Effector memory CD4-positive, alpha-beta T cell (primary cell): Measurements from ENCODE around the gene CADPS.

ENCODE experiments used
- DNase-seq, 3 donors: peaks; one replicate each; pipeline ENCODE4 v3.0.0-alpha.2; 2020
- H3K27ac ChIP-seq: 2 replicates; pipeline ENCODE4 v1.7.0; 2013; ENCODE audit warnings: mild to moderate bottlenecking, low read length, moderate library complexity; ENCODE audit not compliant: insufficient read depth, poor library complexity, severe bottlenecking
- H3K27me3 ChIP-seq: replicated peaks from 2 replicates; pipeline ENCODE4 v1.7.0; 2013; ENCODE audit warnings: mild to moderate bottlenecking, low read length; ENCODE audit not compliant: insufficient read depth, control insufficient read depth, poor library complexity, severe bottlenecking
- H3K36me3 ChIP-seq: 2 replicates; pipeline ENCODE4 v1.7.0; 2013; ENCODE audit warnings: mild to moderate bottlenecking, low read length, moderate library complexity; ENCODE audit not compliant: control insufficient read depth, insufficient read depth
- H3K4me1 ChIP-seq: 2 replicates; pipeline ENCODE4 v1.7.0; 2013; ENCODE audit warnings: low read length, mild to moderate bottlenecking; ENCODE audit not compliant: control insufficient read depth, insufficient read depth, poor library complexity, severe bottlenecking
- H3K4me3 ChIP-seq: 2 replicates; pipeline ENCODE4 v1.7.0; 2013; ENCODE audit warnings: low read length, low read depth, mild to moderate bottlenecking; ENCODE audit not compliant: insufficient read depth, poor library complexity, severe bottlenecking
- H3K9me3 ChIP-seq: 2 replicates; pipeline ENCODE4 v1.7.0; 2013; ENCODE audit warnings: mild to moderate bottlenecking, low read length, moderate library complexity; ENCODE audit not compliant: control insufficient read depth

The CADPS gene

GRCh38 chr3:62378921-62379320 is 496.3 kb downstream of the CADPS start:
- no peaks in the 10 kb centered on the region for H3K4me1 ChIP-seq
- no peak for DNase-seq
- no peak overlapping the region for H3K4me3 ChIP-seq
- H3K36me3 ChIP-seq = no peaks in the 10 kb centered on the region
- H3K27me3 ChIP-seq = peaks cover 12% of the 10 kb centered on the region
- no peaks in the 10 kb centered on the region for H3K9me3 ChIP-seq
- H3K27ac ChIP-seq = no peak overlapping the region

DNA sequence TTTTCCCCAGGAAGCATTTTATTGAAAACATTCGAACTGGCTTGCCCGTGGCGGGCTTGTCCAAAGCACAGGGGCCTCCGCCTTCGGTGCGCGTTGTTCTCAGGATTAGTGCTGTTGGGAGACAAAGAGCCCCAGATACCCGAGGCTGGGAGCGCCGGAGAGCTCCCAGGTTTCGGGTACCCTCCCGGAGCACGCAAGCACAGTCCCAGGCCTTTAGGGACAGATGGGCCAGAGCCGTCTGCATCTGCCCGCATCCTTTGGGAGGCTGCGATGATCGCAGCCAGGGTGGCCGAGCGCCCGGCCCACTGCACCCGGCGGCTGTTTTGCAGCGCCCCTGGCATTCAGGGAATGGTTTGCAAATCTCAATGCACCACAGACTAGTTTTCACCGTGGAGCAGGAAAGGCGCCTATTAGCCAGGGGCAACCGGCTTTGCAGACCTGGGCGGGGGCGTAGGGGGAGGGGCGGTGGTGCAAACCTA is 496.9 kb downstream of the CADPS start:
- DNase-seq = no peak
- Histone ChIP-seq H3K4me1 (no peaks in the 10 kb centered on the region), H3K9me3 (no peaks in the 10 kb centered on the region), H3K27me3 (peaks cover 12% of the 10 kb centered on the region), H3K4me3 (no peak overlapping the region), H3K36me3 (no peaks in the 10 kb centered on the region), H3K27ac (no peak overlapping the region)

- Histone ChIP-seq H3K27ac (no peak overlapping the region), H3K27me3 (peaks cover 12% of the 10 kb centered on the region)
- DNase-seq = no peak
These were observed 498.0 kb downstream of the CADPS start for GRCh38 chr3:62376906-62377877.

DNA sequence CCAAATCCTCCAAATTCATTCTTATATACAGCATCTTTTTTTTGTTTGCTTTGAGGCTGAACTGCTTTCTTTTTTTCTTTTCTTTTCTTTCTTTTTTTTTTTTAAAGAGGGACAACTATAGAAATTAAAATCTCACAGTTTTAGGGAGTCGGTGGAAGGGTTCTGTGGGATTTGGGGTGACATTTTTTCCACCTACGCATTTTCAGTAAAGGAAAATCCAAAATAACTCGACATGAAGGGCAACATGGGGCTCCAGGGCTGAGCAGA is 498.8 kb downstream of the CADPS start:
- Histone ChIP-seq H3K9me3 (no peaks in the 10 kb centered on the region), H3K4me1 (no peaks in the 10 kb centered on the region), H3K27ac (no peak overlapping the region), H3K36me3 (no peaks in the 10 kb centered on the region), H3K4me3 (no peak overlapping the region), H3K27me3 (peaks cover 12% of the 10 kb centered on the region)
- no peak for DNase-seq

More at GRCh38 chr3:62376906-62377877, 498.0 kb downstream of the CADPS start:
- H3K9me3 ChIP-seq = no peaks in the 10 kb centered on the region
- H3K4me1 ChIP-seq = no peaks in the 10 kb centered on the region
- no peak overlapping the region for H3K4me3 ChIP-seq
- no peaks in the 10 kb centered on the region for H3K36me3 ChIP-seq

DNA sequence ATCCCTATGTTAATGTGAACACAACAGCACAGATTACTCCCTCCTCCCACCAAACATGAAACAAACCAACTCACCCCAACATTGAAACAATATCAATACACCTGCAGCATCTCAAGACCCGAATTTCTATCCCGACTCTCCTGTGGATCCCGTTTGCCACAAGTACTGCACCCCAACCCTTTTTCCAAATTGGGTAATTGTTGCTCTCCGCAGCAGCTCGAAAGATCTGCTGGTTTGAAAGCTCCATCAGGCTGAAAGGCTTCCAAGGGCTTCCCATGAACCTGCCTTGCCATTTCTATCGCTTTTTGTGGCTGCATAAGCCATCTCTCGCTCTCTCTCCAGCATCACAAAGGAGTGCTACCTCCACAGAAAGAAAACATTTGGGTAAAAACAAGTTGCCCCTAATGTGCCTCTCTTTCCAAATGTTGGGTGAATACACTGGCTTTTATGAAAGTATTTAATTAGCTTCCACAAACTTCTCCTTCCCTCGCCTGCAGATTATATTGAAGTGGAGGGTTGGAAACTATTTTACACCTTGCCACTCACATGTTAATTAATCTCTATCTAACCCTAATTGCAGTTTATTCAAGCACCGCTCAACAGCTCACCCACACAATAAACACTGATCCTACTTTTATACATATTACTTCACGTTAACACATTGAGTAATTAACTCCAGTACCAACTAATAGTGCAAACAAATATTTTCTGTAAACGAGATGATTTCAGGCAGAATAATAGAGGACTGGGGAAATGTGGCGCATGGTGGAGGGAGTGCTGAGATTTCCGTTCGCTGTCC is 499.4 kb downstream of the CADPS start:
- H3K4me3 ChIP-seq = no peak overlapping the region
- no peaks in the 10 kb centered on the region for H3K4me1 ChIP-seq
- H3K27ac ChIP-seq = no peak overlapping the region
- no peaks in the 10 kb centered on the region for H3K9me3 ChIP-seq
- DNase-seq = no peak
- H3K27me3 ChIP-seq = peaks cover 12% of the 10 kb centered on the region
- no peaks in the 10 kb centered on the region for H3K36me3 ChIP-seq

GRCh38 chr3:62374341-62375218 is 500.6 kb downstream of the CADPS start:
- H3K9me3 ChIP-seq = no peaks in the 10 kb centered on the region
- H3K27me3 ChIP-seq = peaks cover 12% of the 10 kb centered on the region
- H3K4me1 ChIP-seq = no peaks in the 10 kb centered on the region
- DNase-seq = no peak
- no peak overlapping the region for H3K27ac ChIP-seq
- no peaks in the 10 kb centered on the region for H3K36me3 ChIP-seq
- no peak overlapping the region for H3K4me3 ChIP-seq

DNA sequence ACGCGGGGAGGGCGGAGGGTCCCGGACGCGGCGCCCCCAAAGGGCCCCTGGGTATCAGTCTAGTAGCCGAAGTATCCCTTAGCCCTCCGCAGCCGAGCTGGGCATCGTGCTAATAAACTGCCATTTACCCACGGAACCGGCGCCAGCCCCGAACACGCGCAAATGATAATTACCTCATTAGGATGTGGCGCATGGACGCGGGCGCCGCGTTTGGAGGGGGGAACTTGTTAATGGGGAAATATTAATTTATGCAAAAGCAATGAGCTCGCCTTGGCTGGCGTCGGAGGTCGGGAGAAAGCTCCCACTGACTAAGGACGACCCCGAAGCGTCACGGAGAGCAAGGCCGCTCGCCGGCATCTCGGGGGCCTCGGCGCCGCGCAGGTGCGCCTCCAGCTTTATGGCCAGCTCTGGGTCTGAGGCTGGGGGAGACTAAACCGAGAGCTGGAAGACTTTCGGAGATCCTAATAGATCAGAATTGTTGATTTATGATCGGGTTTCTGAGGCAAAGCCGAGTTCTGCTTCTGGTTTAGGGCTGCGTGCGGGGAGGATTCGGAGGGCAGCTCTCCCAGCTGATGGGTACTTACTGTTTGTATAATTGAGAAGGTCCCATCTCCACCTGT is 501.4 kb downstream of the CADPS start:
- no peak overlapping the region for H3K27ac ChIP-seq
- no peaks in the 10 kb centered on the region for H3K9me3 ChIP-seq
- H3K4me1 ChIP-seq = no peaks in the 10 kb centered on the region
- no peak for DNase-seq
- H3K4me3 ChIP-seq = no peak overlapping the region
- H3K36me3 ChIP-seq = no peaks in the 10 kb centered on the region
- H3K27me3 ChIP-seq = peaks cover 12% of the 10 kb centered on the region

GRCh38 chr3:62373215-62373614 is 502.0 kb downstream of the CADPS start, which contains the start of gene FEZF2:
Gene FEZF2 (minus strand): TSS chr3:62373550. CDS start chr3:62372868, 682 bp downstream.
- H3K36me3 ChIP-seq = no peaks in the 10 kb centered on the region
- H3K9me3 ChIP-seq = no peaks in the 10 kb centered on the region
- H3K27ac ChIP-seq = no peak within 1 kb of the TSS
- peaks cover 9% of the 10 kb centered on the region for H3K27me3 ChIP-seq
- no peaks in the 10 kb centered on the region for H3K4me1 ChIP-seq
- DNase-seq = no peak
- H3K4me3 ChIP-seq = no peak within 1 kb of the TSS

- Histone ChIP-seq H3K27ac (no peak overlapping the region), H3K4me1 (no peaks in the 10 kb centered on the region), H3K4me3 (no peak overlapping the region)
These were observed 502.6 kb downstream of the CADPS start for GRCh38 chr3:62372621-62373041.

More at GRCh38 chr3:62372621-62373041, 502.6 kb downstream of the CADPS start:
- Histone ChIP-seq H3K9me3 (no peaks in the 10 kb centered on the region), H3K27me3 (peaks cover 6% of the 10 kb centered on the region), H3K36me3 (no peaks in the 10 kb centered on the region)
- DNase-seq = no peak
